ENCODE data around the gene MUL1.

MUL1 gene

DNA sequence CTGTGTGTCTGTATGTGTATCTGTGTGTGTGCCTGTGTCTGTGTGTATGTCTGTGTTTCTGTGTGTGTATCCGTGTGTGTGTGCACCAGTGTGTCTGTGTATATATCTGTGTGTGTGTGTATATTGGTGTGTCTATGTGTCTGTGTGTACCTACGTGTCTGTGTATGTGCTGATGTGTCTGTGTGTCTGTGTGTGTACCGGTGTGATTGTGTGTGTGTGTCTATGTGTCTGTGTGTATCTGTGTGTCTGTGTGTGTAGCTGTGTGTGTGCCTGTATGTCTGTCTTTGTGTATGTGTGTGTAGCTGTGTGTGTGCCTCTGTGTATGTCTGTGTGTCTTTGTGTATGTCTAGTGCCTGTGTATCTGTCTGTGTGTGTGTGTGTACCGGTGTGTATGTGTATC lies 53.9 kb downstream of the MUL1 start:
- Histone ChIP-seq H3K4me1 (ENCODE audit: control insufficient read depth, insufficient read depth, low read length) (no peaks in the 10 kb centered on the region), H3K4me3 (ENCODE audit: low read depth, low read length) (no peak overlapping the region), H3K27ac (ENCODE audit: extremely low read depth, low read depth, low read length) (no peak overlapping the region), H3K36me3 (ENCODE audit: control insufficient read depth in 2 of 2, insufficient read depth in 1 of 2, low read length in 2 of 2) (no peaks in the 10 kb centered on the region), H3K9me3 (ENCODE audit: control insufficient read depth, insufficient read depth, low read depth, low read length) (no peaks in the 10 kb centered on the region)
- peak; percentile 59 for TF ChIP-seq ZNF621 (tag by site-specific recombination; IDR thresholded peaks at IDR 0.05)
- peak; percentile 11; the same call in 1 of the 2 replicates for TF ChIP-seq ZNF658 (tag by site-specific recombination; IDR thresholded peaks at IDR 0.05)
- TF ChIP-seq ZSCAN4 (tag by site-specific recombination; IDR thresholded peaks at IDR 0.05), result peak; percentile 86; the same call in 1 of the 2 replicates
- 0 out of 2 replicates have a peak, but pooled peaks have one; percentile 16 for TF ChIP-seq SALL2 (tag by site-specific recombination; IDR thresholded peaks at IDR 0.05; ENCODE audit: borderline replicate concordance)
- TF ChIP-seq ZNF155 (tag by site-specific recombination; IDR thresholded peaks at IDR 0.05), result 0 out of 2 replicates have a peak, but pooled peaks have one; percentile 56
- TF ChIP-seq, protein P1, sequence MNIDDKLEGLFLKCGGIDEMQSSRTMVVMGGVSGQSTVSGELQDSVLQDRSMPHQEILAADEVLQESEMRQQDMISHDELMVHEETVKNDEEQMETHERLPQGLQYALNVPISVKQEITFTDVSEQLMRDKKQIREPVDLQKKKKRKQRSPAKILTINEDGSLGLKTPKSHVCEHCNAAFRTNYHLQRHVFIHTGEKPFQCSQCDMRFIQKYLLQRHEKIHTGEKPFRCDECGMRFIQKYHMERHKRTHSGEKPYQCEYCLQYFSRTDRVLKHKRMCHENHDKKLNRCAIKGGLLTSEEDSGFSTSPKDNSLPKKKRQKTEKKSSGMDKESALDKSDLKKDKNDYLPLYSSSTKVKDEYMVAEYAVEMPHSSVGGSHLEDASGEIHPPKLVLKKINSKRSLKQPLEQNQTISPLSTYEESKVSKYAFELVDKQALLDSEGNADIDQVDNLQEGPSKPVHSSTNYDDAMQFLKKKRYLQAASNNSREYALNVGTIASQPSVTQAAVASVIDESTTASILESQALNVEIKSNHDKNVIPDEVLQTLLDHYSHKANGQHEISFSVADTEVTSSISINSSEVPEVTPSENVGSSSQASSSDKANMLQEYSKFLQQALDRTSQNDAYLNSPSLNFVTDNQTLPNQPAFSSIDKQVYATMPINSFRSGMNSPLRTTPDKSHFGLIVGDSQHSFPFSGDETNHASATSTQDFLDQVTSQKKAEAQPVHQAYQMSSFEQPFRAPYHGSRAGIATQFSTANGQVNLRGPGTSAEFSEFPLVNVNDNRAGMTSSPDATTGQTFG (tag by site-specific recombination; IDR thresholded peaks at IDR 0.05; ENCODE audit: borderline replicate concordance), result 0 out of 2 replicates have a peak, but pooled peaks have one; percentile 31
- TF ChIP-seq, protein P2, sequence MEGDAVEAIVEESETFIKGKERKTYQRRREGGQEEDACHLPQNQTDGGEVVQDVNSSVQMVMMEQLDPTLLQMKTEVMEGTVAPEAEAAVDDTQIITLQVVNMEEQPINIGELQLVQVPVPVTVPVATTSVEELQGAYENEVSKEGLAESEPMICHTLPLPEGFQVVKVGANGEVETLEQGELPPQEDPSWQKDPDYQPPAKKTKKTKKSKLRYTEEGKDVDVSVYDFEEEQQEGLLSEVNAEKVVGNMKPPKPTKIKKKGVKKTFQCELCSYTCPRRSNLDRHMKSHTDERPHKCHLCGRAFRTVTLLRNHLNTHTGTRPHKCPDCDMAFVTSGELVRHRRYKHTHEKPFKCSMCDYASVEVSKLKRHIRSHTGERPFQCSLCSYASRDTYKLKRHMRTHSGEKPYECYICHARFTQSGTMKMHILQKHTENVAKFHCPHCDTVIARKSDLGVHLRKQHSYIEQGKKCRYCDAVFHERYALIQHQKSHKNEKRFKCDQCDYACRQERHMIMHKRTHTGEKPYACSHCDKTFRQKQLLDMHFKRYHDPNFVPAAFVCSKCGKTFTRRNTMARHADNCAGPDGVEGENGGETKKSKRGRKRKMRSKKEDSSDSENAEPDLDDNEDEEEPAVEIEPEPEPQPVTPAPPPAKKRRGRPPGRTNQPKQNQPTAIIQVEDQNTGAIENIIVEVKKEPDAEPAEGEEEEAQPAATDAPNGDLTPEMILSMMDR (tag by site-specific recombination; IDR thresholded peaks at IDR 0.05), result no peak
- TF ChIP-seq ZNF112 (tag by site-specific recombination; IDR thresholded peaks at IDR 0.05), result 0 out of 2 replicates have a peak, but pooled peaks have one; percentile 23
- TF ChIP-seq ZNF239 (tag by site-specific recombination; IDR thresholded peaks at IDR 0.05), result 0 out of 2 replicates have a peak, but pooled peaks have one; percentile 5
- no peak for TF ChIP-seq ZNF214 (tag by site-specific recombination; IDR thresholded peaks at IDR 0.05; ENCODE audit: borderline replicate concordance)
- TF ChIP-seq ZNF785 (tag by site-specific recombination; IDR thresholded peaks at IDR 0.05), result peak; percentile 65; the same call in 1 of the 2 replicates
- 0 out of 2 replicates have a peak, but pooled peaks have one; percentile 4 for TF ChIP-seq ZNF514 (tag by site-specific recombination; IDR thresholded peaks at IDR 0.05)
- no peak for TF ChIP-seq HOXA7 (CRISPR knock-in tag; IDR thresholded peaks at IDR 0.05; ENCODE audit: borderline replicate concordance)
- ChIA-PET POLR2A (no interaction called here), CTCF (no interaction called here)

DNA sequence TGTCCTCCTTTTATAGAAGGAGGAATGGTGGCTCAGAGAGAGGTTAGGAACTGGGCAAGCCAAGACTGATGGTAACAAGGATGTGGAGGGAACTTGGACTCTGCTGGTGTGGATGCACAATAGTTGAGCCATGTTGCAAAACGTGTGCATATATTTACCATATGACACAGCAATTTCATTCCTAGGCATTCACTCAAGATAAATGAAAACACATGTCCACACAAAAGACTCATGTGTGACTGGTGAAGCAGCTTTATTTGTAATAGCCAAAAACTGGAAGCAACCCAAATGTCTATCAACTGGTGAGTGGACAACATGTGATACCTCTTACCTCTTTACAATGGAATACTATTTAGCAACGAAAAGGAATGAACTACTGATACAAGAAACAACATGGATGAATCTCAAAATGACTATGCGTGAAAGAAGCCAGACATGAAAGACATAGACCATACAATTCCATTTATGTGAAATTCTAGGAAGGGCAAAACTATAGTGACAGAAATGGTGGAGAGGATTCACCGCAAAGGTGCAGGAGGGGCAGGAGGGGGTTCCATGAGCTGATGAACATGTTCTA lies 58.1 kb downstream of the MUL1 start:
- ChIA-PET CTCF (interaction anchor here (0.6 to 0.9 kb wide), 2 partner anchors 19 to 372 kb away, joined by 3 read pairs; no protein-coding TSS in a partner anchor), POLR2A (no interaction called here)

More for the DNA sequence above, 58.1 kb downstream of the MUL1 start:
- Histone ChIP-seq H3K4me1 (ENCODE audit: control insufficient read depth, insufficient read depth, low read length) (no peaks in the 10 kb centered on the region), H3K27ac (ENCODE audit: extremely low read depth, low read depth, low read length) (no peak overlapping the region), H3K36me3 (ENCODE audit: control insufficient read depth in 2 of 2, insufficient read depth in 1 of 2, low read length in 2 of 2) (no peaks in the 10 kb centered on the region), H3K9me3 (ENCODE audit: control insufficient read depth, insufficient read depth, low read depth, low read length) (no peaks in the 10 kb centered on the region), H3K4me3 (ENCODE audit: low read depth, low read length) (no peak overlapping the region)
- TF ChIP-seq TRIM28 (IDR thresholded peaks at IDR 0.05; ENCODE audit: borderline replicate concordance, low read length), result no peak
- TF ChIP-seq, protein P3, sequence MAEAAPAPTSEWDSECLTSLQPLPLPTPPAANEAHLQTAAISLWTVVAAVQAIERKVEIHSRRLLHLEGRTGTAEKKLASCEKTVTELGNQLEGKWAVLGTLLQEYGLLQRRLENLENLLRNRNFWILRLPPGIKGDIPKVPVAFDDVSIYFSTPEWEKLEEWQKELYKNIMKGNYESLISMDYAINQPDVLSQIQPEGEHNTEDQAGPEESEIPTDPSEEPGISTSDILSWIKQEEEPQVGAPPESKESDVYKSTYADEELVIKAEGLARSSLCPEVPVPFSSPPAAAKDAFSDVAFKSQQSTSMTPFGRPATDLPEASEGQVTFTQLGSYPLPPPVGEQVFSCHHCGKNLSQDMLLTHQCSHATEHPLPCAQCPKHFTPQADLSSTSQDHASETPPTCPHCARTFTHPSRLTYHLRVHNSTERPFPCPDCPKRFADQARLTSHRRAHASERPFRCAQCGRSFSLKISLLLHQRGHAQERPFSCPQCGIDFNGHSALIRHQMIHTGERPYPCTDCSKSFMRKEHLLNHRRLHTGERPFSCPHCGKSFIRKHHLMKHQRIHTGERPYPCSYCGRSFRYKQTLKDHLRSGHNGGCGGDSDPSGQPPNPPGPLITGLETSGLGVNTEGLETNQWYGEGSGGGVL (tag by site-specific recombination; IDR thresholded peaks at IDR 0.05), result no peak
- peak; percentile 77 for TF ChIP-seq ZNF146 (tag by site-specific recombination; IDR thresholded peaks at IDR 0.05)

Data from HEK293 (cell line).